Measurements from ENCODE around the gene HLA-DRA.

HLA-DRA gene

GRCh38 chr6:32439602-32440214 lies at the start of gene HLA-DRA:
HLA-DRA (plus strand) TSS chr6:32439887; CDS start chr6:32439951, 64 bp downstream.
- peak within 1 kb of the TSS; percentile 97 for H3K27ac ChIP-seq (ENCODE audit: low read length)
- H3K4me3 ChIP-seq (ENCODE audit: low read length), result peak within 1 kb of the TSS; percentile 100
- peak within 1 kb of the TSS; percentile 94 for H3K4me2 ChIP-seq (ENCODE audit: low read length)
- no peak within 1 kb of the TSS for H2AFZ ChIP-seq (ENCODE audit: low read depth, low read length)
- H3K27me3 ChIP-seq (ENCODE audit: low read depth, low read length), result no peaks in the 10 kb centered on the region
- peaks cover 56% of the 10 kb centered on the region for H3K4me1 ChIP-seq (ENCODE audit: low read length)
- H3K9ac ChIP-seq (ENCODE audit: low read length), result peak within 1 kb of the TSS; percentile 100
- H4K20me1 ChIP-seq (ENCODE audit: insufficient read depth, low read length), result peaks cover 45% of the 10 kb centered on the region
- TF ChIP-seq EZH2phosphoT487 (IDR thresholded peaks at IDR 0.05; ENCODE audit: low read depth), result no peak
- no peak for TF ChIP-seq CTCF (IDR thresholded peaks at IDR 0.05; ENCODE audit: low read depth, low read length)
- H3K9me3 ChIP-seq (ENCODE audit: insufficient read depth, low read length), result no peaks in the 10 kb centered on the region
- peaks cover 52% of the 10 kb centered on the region for H3K79me2 ChIP-seq (ENCODE audit: low read length)
- H3K36me3 ChIP-seq (replicated peaks; ENCODE audit: low read depth, low read length), result peaks cover 48% of the 10 kb centered on the region

DNA sequence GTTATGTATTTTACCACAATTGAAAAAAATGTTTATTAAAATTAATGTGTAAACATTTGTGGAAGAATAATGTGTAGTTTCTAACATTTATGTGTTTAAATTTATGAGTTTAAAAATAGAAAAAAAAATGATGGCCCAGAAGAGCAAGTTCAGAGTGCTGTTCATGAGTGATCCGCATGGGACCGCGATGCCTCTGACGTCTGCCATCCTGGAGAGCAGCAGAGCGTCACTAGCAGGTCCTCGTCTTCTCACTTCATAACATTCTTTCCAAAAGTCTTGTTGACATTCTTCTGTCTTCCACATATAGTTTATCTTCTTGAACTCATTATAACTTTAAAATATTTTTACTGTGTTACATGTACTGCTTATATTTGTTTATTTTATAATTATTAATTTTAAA lies 48.2 kb upstream of the HLA-DRA start:
- H3K36me3 ChIP-seq (replicated peaks; ENCODE audit: low read depth, low read length), result peaks cover 3% of the 10 kb centered on the region
- H3K4me3 ChIP-seq (ENCODE audit: low read length), result no peak overlapping the region
- no peaks in the 10 kb centered on the region for H4K20me1 ChIP-seq (ENCODE audit: insufficient read depth, low read length)
- H3K9me3 ChIP-seq (ENCODE audit: insufficient read depth, low read length), result no peaks in the 10 kb centered on the region
- no peaks in the 10 kb centered on the region for H3K27me3 ChIP-seq (ENCODE audit: low read depth, low read length)
- no peak overlapping the region for H3K27ac ChIP-seq (ENCODE audit: low read length)
- H3K4me2 ChIP-seq (ENCODE audit: low read length), result no peak overlapping the region
- TF ChIP-seq EZH2phosphoT487 (IDR thresholded peaks at IDR 0.05; ENCODE audit: low read depth) (no peak), CTCF (IDR thresholded peaks at IDR 0.05; ENCODE audit: low read depth, low read length) (no peak)
- no peaks in the 10 kb centered on the region for H3K79me2 ChIP-seq (ENCODE audit: low read length)
- peaks cover 15% of the 10 kb centered on the region for H3K4me1 ChIP-seq (ENCODE audit: low read length)
- H2AFZ ChIP-seq (ENCODE audit: low read depth, low read length), result no peak overlapping the region
- H3K9ac ChIP-seq (ENCODE audit: low read length), result no peak overlapping the region

DNA sequence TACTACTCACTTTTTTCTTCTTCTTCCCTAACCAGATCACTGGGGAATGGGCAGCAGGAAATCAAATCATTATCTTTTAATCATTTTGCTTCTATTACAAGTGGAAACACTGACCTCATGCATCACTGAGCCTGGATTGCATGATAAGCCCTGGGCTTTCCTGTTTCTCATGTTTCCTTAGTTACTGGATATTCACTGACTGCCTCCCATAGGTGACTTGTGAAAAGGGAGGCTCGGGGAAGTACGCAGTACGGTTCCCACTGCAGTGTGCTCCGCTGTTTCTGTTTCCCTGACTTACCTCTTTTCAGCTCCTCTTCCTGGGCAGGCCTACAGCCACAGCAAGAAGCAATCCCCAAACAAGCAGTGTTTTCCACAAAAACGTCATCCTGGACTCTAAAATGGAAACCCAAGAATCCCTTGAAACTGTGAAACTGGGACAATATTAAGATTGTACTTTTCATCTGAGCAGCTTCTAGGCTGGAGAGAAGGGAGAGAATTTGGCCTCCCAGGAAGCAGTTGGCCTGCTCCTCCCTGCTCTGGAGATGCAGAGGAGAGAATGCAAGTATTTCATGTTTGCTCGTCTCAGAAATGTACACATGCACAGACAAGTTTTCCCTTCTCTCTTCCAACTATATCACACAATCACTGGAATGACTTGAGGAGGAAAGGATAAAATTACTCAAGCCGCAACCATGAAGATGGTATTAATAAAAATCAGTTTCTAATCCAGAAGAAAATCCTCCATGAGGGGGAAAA lies 45.8 kb upstream of the HLA-DRA start:
- no peaks in the 10 kb centered on the region for H4K20me1 ChIP-seq (ENCODE audit: insufficient read depth, low read length)
- no peak overlapping the region for H3K4me3 ChIP-seq (ENCODE audit: low read length)
- peaks cover 6% of the 10 kb centered on the region; the same call in 1 of the 2 replicates for H3K9me3 ChIP-seq (ENCODE audit: insufficient read depth, low read length)
- no peak overlapping the region for H2AFZ ChIP-seq (ENCODE audit: low read depth, low read length)
- TF ChIP-seq EZH2phosphoT487 (IDR thresholded peaks at IDR 0.05; ENCODE audit: low read depth), result no peak
- TF ChIP-seq CTCF (IDR thresholded peaks at IDR 0.05; ENCODE audit: low read depth, low read length), result no peak
- H3K79me2 ChIP-seq (ENCODE audit: low read length), result no peaks in the 10 kb centered on the region
- no peak overlapping the region for H3K9ac ChIP-seq (ENCODE audit: low read length)
- peaks cover 16% of the 10 kb centered on the region for H3K4me1 ChIP-seq (ENCODE audit: low read length)
- peaks cover 10% of the 10 kb centered on the region for H3K36me3 ChIP-seq (replicated peaks; ENCODE audit: low read depth, low read length)
- H3K4me2 ChIP-seq (ENCODE audit: low read length), result no peak overlapping the region
- no peaks in the 10 kb centered on the region for H3K27me3 ChIP-seq (ENCODE audit: low read depth, low read length)
- no peak overlapping the region for H3K27ac ChIP-seq (ENCODE audit: low read length)

DNA sequence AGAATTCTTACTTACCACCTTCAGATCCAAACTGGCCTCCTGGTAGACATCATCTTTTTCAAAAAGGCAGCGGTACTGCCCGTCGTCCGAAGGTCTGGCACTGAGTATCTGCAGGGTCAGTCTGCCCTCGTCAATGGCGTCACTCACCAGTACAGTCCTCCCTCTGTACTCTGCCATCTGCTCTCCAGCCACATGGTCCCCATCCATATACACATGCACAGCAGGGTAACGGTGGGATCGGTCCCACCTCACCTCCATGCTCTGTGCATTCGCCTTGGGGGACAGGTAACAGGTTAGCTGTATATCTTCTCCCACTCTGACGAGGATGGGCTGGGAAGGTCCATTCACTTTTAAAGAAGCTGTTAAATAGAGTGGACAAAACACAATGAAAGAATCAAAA lies 43.7 kb upstream of the HLA-DRA start:
- no peak overlapping the region for H3K4me2 ChIP-seq (ENCODE audit: low read length)
- no peaks in the 10 kb centered on the region for H3K79me2 ChIP-seq (ENCODE audit: low read length)
- H3K27ac ChIP-seq (ENCODE audit: low read length), result no peak overlapping the region
- no peaks in the 10 kb centered on the region for H4K20me1 ChIP-seq (ENCODE audit: insufficient read depth, low read length)
- H3K4me1 ChIP-seq (ENCODE audit: low read length), result peaks cover 16% of the 10 kb centered on the region
- H3K4me3 ChIP-seq (ENCODE audit: low read length), result no peak overlapping the region
- no peak for TF ChIP-seq CTCF (IDR thresholded peaks at IDR 0.05; ENCODE audit: low read depth, low read length)
- no peak for TF ChIP-seq EZH2phosphoT487 (IDR thresholded peaks at IDR 0.05; ENCODE audit: low read depth)
- H3K27me3 ChIP-seq (ENCODE audit: low read depth, low read length), result no peaks in the 10 kb centered on the region
- H3K9me3 ChIP-seq (ENCODE audit: insufficient read depth, low read length), result peaks cover 6% of the 10 kb centered on the region; the same call in 1 of the 2 replicates
- no peak overlapping the region for H2AFZ ChIP-seq (ENCODE audit: low read depth, low read length)
- H3K36me3 ChIP-seq (replicated peaks; ENCODE audit: low read depth, low read length), result peaks cover 10% of the 10 kb centered on the region
- H3K9ac ChIP-seq (ENCODE audit: low read length), result no peak overlapping the region

All from OCI-LY3 (cell line).